CD4-positive, alpha-beta memory T cell (primary cell): ENCODE measurements around the gene SAP30BP. TPM values are rescaled to one million over a fixed set of nuclear protein-coding genes. Genes with fewer than 3 reads are reported as not detected.

Source experiments
- CTCF ChIA-PET: fragments of 350-600 bp; sonication (Branson Sonifier 250); formaldehyde crosslinking; loops from one replicate; lab custom pipeline; 2021; ENCODE audit warnings: inconsistent platforms; ENCODE audit not compliant: partially characterized antibody; lab: Charles Lee
- POLR2A ChIA-PET: fragments of 350-600 bp; sonication (Branson Sonifier 250); formaldehyde crosslinking; loops from one replicate; lab custom pipeline; 2021; ENCODE audit not compliant: partially characterized antibody; lab: Charles Lee
- DNase-seq, 5 donors: peaks; one replicate each; pipeline versions ENCODE4 v3.0.0 to v3.0.0-alpha.2; 2020 to 2022; ENCODE audit warnings: mixed read lengths in 1 of 5
- H3K27ac ChIP-seq: one replicate; pipeline ENCODE4 v1.7.0; 2013; ENCODE audit warnings: low read depth, low read length
- H3K27me3 ChIP-seq: 2 replicates; pipeline ENCODE4 v1.7.0; 2013; ENCODE audit warnings: mild to moderate bottlenecking, low read length, moderate library complexity; ENCODE audit not compliant: insufficient read depth
- H3K36me3 ChIP-seq: 2 replicates; pipeline ENCODE4 v1.7.0; 2013; ENCODE audit warnings: mild to moderate bottlenecking, low read length, moderate library complexity; ENCODE audit not compliant: insufficient read depth
- H3K4me1 ChIP-seq: 2 replicates; pipeline ENCODE4 v1.7.0; 2013; ENCODE audit warnings: mild to moderate bottlenecking, low read length, moderate library complexity; ENCODE audit not compliant: insufficient read depth
- H3K4me3 ChIP-seq, 2 donors: one replicate each; pipeline ENCODE4 v1.7.0; 2013; ENCODE audit warnings: low read length in 2 of 2, mild to moderate bottlenecking in 1 of 2
- H3K9me3 ChIP-seq, 2 donors: one replicate each; pipeline ENCODE4 v1.7.0; 2013; ENCODE audit warnings: low read length in 2 of 2, control low read depth in 1 of 2; ENCODE audit not compliant: control insufficient read depth in 1 of 2
- H3K27ac Mint-ChIP-seq, 7 donors: one replicate each; pipeline ENCODE4 v1.8.0; 2020 to 2021; ENCODE audit warnings: mixed read lengths in 7 of 7, mild to moderate bottlenecking in 6 of 7, inconsistent platforms in 3 of 7, moderate library complexity in 3 of 7
- H3K27me3 Mint-ChIP-seq, 2 donors: one replicate each; pipeline ENCODE4 v1.8.0; 2020 to 2021; ENCODE audit warnings: mixed read lengths in 2 of 2
- H3K36me3 Mint-ChIP-seq, 2 donors: one replicate each; pipeline ENCODE4 v1.8.0; 2020 to 2021; ENCODE audit warnings: mixed read lengths in 2 of 2, inconsistent platforms in 1 of 2, mild to moderate bottlenecking in 1 of 2
- H3K4me1 Mint-ChIP-seq, 4 donors: one replicate each; pipeline ENCODE4 v1.8.0; 2020 to 2021; ENCODE audit warnings: mixed read lengths in 4 of 4, mild to moderate bottlenecking in 1 of 4
- H3K4me3 Mint-ChIP-seq, 8 donors: one replicate each; pipeline ENCODE4 v1.8.0; 2020 to 2021; ENCODE audit warnings: mixed read lengths in 8 of 8, mild to moderate bottlenecking in 7 of 8, moderate library complexity in 6 of 8, inconsistent platforms in 3 of 8
- H3K9me3 Mint-ChIP-seq, 8 donors: one replicate each; pipeline ENCODE4 v1.8.0; 2020 to 2021; ENCODE audit warnings: mixed read lengths in 8 of 8, mild to moderate bottlenecking in 5 of 8, inconsistent platforms in 3 of 8, moderate library complexity in 1 of 8
- intact Hi-C: fragments of 100-400 bp; cut with micrococcal nuclease; formaldehyde crosslinking; loops from one replicate; pipeline ENCODE4 v1.15.1; 2023
- polyA plus RNA-seq, 2 donors: library from polyadenylated mRNA; unstranded; fragments of 300-500 nt; fragmentation: Illumina TruSeq; gene quantifications; one replicate each; pipeline ENCODE4 v1.2.3, GENCODE V29; 2021
- total RNA-seq, 2 experiments: library from RNA; stranded (reverse); gene quantifications; one replicate each; pipeline ENCODE4 v1.2.3, GENCODE V29; 2021

SAP30BP gene
- total and polyA plus RNA-seq, 4 experiments from 2014 or later: 69.9 to 119 (median 97.5) TPM

- intact Hi-C loops: no loop called here
- no peak overlapping the region for H3K4me3 ChIP-seq
- peaks cover 2 to 13% (median 7%) of the 10 kb centered on the region in 4 donors for H3K4me1 Mint-ChIP-seq
- H3K27me3 ChIP-seq: no peaks in the 10 kb centered on the region
- ChIA-PET POLR2A (interaction anchor here (0.8 to 1.2 kb wide), 2 partner anchors 120 to 125 kb away, joined by 3 to 6 read pairs; no protein-coding TSS in a partner anchor), CTCF (interaction anchor here (14.0 kb wide), 1 partner anchor 121 kb away, joined by 326 read pairs; no protein-coding TSS in a partner anchor)
- no peaks in the 10 kb centered on the region for H3K9me3 Mint-ChIP-seq
- H3K36me3 Mint-ChIP-seq: peaks cover 0 to 3% of the 10 kb centered on the region in 2 donors
- H3K36me3 ChIP-seq: no peaks in the 10 kb centered on the region
- H3K4me1 ChIP-seq: peaks cover 13% of the 10 kb centered on the region
- no peaks in the 10 kb centered on the region for H3K9me3 ChIP-seq
- no peaks in the 10 kb centered on the region for H3K27me3 Mint-ChIP-seq
- H3K27ac Mint-ChIP-seq: no peak overlapping the region
- no peak overlapping the region for H3K4me3 Mint-ChIP-seq
- H3K27ac ChIP-seq: no peak overlapping the region
- DNase-seq: no peak
Observed at GRCh38 chr17:75629157-75629556, 38.0 kb upstream of the SAP30BP start.

DNA sequence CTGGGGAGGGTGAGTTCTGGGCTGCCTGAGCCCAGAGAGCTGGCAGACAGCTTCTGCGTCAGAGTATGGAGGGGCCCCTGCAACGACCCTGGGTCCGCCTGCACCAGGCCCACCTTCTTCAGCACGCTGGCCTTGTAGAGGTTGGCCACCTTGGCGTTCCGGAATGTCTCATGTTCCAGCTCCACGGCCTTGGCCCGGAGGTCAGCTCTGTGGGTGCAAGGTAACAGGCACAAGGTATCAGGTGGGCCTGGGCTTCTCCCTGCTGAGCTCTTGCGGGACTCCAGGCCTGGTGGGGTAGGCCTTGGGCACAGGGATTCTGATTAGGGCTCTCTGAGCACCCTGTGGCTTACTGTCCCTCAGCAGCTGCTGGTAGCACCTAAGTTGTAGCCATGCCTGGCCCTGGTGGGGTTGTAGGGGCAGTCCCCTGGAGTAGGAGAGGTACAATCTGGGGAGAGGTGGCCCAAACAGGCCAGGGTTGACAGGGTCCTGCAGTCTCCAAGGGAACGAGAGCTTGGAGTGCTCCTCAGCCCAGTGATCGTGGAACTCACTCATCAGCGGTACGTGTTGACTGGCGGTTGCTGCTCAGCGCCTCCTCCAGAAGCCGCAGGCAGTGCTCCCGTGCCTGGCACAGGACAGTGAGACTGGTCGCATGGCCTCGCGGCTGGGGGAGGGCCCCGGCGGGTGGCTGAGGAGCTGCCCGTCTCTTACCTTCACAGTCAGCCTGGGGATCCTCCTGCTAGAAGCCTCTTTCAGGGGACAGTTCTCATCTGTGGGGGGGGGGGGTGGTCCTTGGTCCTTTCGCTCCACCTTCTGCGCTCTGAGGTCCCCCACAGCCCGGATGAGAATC, 36.8 kb upstream of the SAP30BP start:
- H3K27me3 Mint-ChIP-seq: no peaks in the 10 kb centered on the region
- DNase-seq: no peak
- H3K36me3 ChIP-seq: no peaks in the 10 kb centered on the region
- no peak overlapping the region for H3K27ac Mint-ChIP-seq
- no peak overlapping the region for H3K4me3 Mint-ChIP-seq
- CTCF ChIA-PET: interaction anchor here (1.3 to 14.0 kb wide), 2 partner anchors 44 to 120 kb away, joined by 3 to 326 read pairs; no protein-coding TSS in a partner anchor
- H3K9me3 Mint-ChIP-seq: no peaks in the 10 kb centered on the region
- peaks cover 2 to 13% (median 7%) of the 10 kb centered on the region in 4 donors for H3K4me1 Mint-ChIP-seq
- POLR2A ChIA-PET: interaction anchor here (0.8 to 1.2 kb wide), 2 partner anchors 90 to 119 kb away, joined by 3 to 6 read pairs; no protein-coding TSS in a partner anchor
- no peaks in the 10 kb centered on the region for H3K27me3 ChIP-seq
- peaks cover 13% of the 10 kb centered on the region for H3K4me1 ChIP-seq
- H3K4me3 ChIP-seq: no peak overlapping the region
- H3K36me3 Mint-ChIP-seq: peaks cover 0 to 3% of the 10 kb centered on the region in 2 donors
- no peak overlapping the region for H3K27ac ChIP-seq
- intact Hi-C loops: no loop called here
- H3K9me3 ChIP-seq: no peaks in the 10 kb centered on the region

DNA sequence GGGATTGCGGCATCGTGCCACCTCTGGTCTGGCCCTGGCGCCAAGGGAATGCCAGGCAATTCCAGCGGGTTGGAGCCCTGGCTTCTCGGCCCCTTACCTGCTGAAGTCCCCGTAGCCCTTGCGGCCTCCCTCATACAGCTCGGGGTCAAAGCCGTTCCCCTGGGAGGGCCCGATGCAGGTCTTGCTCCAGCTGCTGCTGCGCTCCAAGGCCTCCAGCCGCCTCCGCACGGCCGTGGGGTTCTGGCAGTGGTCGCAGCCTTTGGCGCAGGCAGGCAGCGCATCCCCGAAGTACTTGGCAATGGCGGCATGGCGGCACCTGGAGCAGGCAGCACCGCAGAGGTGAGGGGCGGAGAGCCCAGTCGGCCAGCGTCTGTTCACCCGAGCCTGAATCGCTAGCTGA, 35.8 kb upstream of the SAP30BP start:
- POLR2A ChIA-PET: no interaction called here
- Histone ChIP-seq H3K27ac (no peak overlapping the region), H3K4me1 (peaks cover 13% of the 10 kb centered on the region), H3K27me3 (no peaks in the 10 kb centered on the region), H3K36me3 (no peaks in the 10 kb centered on the region), H3K4me3 (no peak overlapping the region), H3K9me3 (no peaks in the 10 kb centered on the region)
- CTCF ChIA-PET: interaction anchor here (1.3 to 14.0 kb wide), 2 partner anchors 43 to 119 kb away, joined by 3 to 326 read pairs; no protein-coding TSS in a partner anchor
- no peak for DNase-seq
- Mint-ChIP-seq H3K27ac (no peak overlapping the region), H3K36me3 (peaks cover 0 to 4% of the 10 kb centered on the region in 2 donors), H3K9me3 (no peaks in the 10 kb centered on the region), H3K4me3 (no peak overlapping the region), H3K27me3 (no peaks in the 10 kb centered on the region), H3K4me1 (peaks cover 2 to 13% (median 7%) of the 10 kb centered on the region in 4 donors)
- intact Hi-C loops: no loop called here

- H3K4me1 Mint-ChIP-seq: peaks cover 2 to 13% (median 7%) of the 10 kb centered on the region in 4 donors
- no peak overlapping the region for H3K4me3 ChIP-seq
- H3K36me3 ChIP-seq: no peaks in the 10 kb centered on the region
- H3K9me3 Mint-ChIP-seq: no peaks in the 10 kb centered on the region
- ChIA-PET CTCF (interaction anchor here (0.5 to 14.0 kb wide), 39 partner anchors 8 to 766 kb away, joined by 3 to 326 read pairs (median 5); partner anchors contain the start of genes RECQL5 and SAP30BP), POLR2A (interaction anchor here (0.8 to 1.5 kb wide), 5 partner anchors 8 to 117 kb away, joined by 3 to 7 read pairs (median 4); partner anchors contain the start of gene RECQL5)
- peaks cover 0 to 4% of the 10 kb centered on the region in 2 donors for H3K36me3 Mint-ChIP-seq
- H3K27me3 Mint-ChIP-seq: no peaks in the 10 kb centered on the region
- peaks cover 13% of the 10 kb centered on the region for H3K4me1 ChIP-seq
- DNase-seq: no peak
- no peak overlapping the region for H3K27ac ChIP-seq
- H3K27me3 ChIP-seq: no peaks in the 10 kb centered on the region
- no peak overlapping the region for H3K4me3 Mint-ChIP-seq
- H3K9me3 ChIP-seq: no peaks in the 10 kb centered on the region
- intact Hi-C loops: no loop called here
- no peak overlapping the region for H3K27ac Mint-ChIP-seq
Observed at GRCh38 chr17:75632428-75632827, 34.7 kb upstream of the SAP30BP start.

DNA sequence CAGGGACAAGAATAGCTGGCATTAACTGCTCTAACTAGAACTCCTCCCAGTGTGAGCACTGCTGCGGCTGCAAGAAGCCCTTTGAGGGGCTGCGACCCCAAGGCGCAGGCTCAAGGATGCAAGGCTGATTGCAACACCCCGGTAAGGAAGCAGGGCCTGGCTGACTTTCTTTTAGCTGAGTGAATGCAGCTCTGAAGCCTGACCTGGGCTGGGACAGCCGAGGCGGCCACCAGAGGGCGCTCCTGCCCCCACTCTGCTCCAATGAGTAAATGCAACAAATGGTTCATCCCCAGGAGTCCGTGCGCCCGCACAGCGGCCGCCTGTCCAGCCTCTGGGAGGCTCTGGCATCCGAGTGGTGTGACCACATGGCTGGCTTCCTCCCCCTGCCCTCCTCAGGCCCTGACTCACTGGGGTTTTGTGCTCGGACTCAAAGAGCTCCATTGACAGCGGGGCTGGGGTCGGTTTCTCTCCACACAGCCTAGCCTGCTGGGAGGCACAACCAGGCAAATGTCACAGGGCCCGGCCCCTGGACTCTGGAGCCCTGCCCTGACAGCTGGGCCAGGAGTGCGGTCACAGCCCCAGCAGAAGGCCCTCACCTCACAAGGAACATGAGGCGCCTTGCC, 34.2 kb upstream of the SAP30BP start, which contains the start of gene SMIM5:
SMIM5 (plus strand) TSS at position 572 of the 623 bp plus-strand sequence. CDS start 6,768 bp downstream, outside the sequence.
- intact Hi-C loops: loop anchor here (1.0 kb wide), 2 partner anchors 117 to 207 kb away; no protein-coding TSS in a partner anchor
- H3K27ac ChIP-seq: no peak within 1 kb of the TSS
- H3K4me3 Mint-ChIP-seq: peak within 1 kb of the TSS in 1 of 8 donors; percentile 26
- H3K36me3 Mint-ChIP-seq: peaks cover 0 to 4% of the 10 kb centered on the region in 2 donors
- no peaks in the 10 kb centered on the region for H3K27me3 ChIP-seq
- peaks cover 13% of the 10 kb centered on the region for H3K4me1 ChIP-seq
- peaks cover 2 to 13% (median 7%) of the 10 kb centered on the region in 4 donors for H3K4me1 Mint-ChIP-seq
- peak; percentile 72 to 77 (median 75) for DNase-seq
- H3K4me3 ChIP-seq: no peak within 1 kb of the TSS
- ChIA-PET POLR2A (interaction anchor here (0.8 to 1.5 kb wide), 6 partner anchors 9 to 211 kb away, joined by 3 to 7 read pairs (median 4); partner anchors contain the start of genes RECQL5 and UNC13D), CTCF (interaction anchor here (0.5 to 14.0 kb wide), 43 partner anchors 9 to 765 kb away, joined by 3 to 326 read pairs (median 4); partner anchors contain the start of genes RECQL5 and SAP30BP)
- no peaks in the 10 kb centered on the region for H3K9me3 Mint-ChIP-seq
- no peaks in the 10 kb centered on the region for H3K36me3 ChIP-seq
- H3K27ac Mint-ChIP-seq: peak within 1 kb of the TSS in 1 of 7 donors; percentile 18
- no peaks in the 10 kb centered on the region for H3K27me3 Mint-ChIP-seq
- H3K9me3 ChIP-seq: no peaks in the 10 kb centered on the region

DNA sequence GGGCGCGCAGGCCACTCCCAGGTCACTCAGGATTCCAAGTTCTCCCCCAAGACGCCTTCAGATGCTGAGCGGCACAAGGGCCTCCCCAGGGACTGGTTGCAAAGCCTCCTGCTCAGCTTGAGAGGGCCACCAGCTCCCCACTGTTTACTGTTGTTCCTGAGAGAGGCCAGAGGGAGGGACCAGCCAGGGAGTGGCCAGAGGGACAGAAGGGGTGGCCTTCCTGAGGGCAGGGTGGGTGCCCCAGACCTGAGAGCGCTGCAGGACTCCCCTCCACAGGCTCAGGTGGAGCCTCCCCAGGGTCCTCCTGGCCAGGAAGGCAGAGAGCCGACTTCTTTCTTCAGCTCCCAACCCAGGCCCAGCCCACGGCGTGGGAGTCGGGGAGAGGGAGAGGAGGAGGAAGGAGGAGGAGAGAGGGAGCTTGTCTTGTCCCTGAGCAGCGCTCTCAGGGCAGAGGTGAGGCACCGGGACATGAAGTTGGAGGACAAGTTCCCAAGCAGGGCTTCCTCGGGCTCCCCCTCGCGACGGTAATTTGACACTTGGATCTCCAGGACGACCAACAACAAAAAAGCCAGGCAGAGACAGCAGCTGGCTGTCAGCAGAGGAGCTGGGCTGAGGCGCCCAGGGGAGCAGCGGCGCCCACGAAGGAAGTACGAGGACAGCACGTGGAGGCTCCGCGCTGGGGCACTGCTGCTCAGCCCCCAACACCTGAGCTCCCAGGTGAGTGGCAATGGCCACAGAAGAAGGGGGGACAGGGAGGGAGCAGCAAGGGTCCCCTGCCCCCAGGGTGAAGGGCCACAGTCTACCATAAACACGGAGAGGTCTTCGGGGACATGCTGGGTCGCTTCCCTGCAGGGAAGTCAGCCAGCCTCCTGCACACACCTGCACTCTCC, 33.4 kb upstream of the SAP30BP start:
- peaks cover 2 to 13% (median 7%) of the 10 kb centered on the region in 4 donors for H3K4me1 Mint-ChIP-seq
- H3K4me3 Mint-ChIP-seq: no peak overlapping the region
- no peak overlapping the region for H3K27ac ChIP-seq
- no peaks in the 10 kb centered on the region for H3K9me3 Mint-ChIP-seq
- no peaks in the 10 kb centered on the region for H3K27me3 Mint-ChIP-seq
- intact Hi-C loops: loop anchor here (1.0 kb wide), 2 partner anchors 117 to 207 kb away; no protein-coding TSS in a partner anchor
- DNase-seq: peak in 4 of 5 donors; percentile 37 to 55 (median 40)
- no peaks in the 10 kb centered on the region for H3K27me3 ChIP-seq
- CTCF ChIA-PET: interaction anchor here (0.8 to 14.0 kb wide), 34 partner anchors 10 to 212 kb away, joined by 3 to 326 read pairs (median 6); partner anchors contain the start of genes RECQL5, SAP30BP, TMEM94 and TSEN54
- H3K27ac Mint-ChIP-seq: peak overlapping the region in 1 of 7 donors; percentile 18
- H3K9me3 ChIP-seq: no peaks in the 10 kb centered on the region
- no peak overlapping the region for H3K4me3 ChIP-seq
- H3K4me1 ChIP-seq: peaks cover 13% of the 10 kb centered on the region
- POLR2A ChIA-PET: interaction anchor here (0.8 to 1.5 kb wide), 4 partner anchors 10 to 210 kb away, joined by 3 to 7 read pairs (median 4); partner anchors contain the start of genes RECQL5 and UNC13D
- no peaks in the 10 kb centered on the region for H3K36me3 ChIP-seq
- peaks cover 0 to 4% of the 10 kb centered on the region in 2 donors for H3K36me3 Mint-ChIP-seq
